ENCODE measurements around the gene ATP6AP1.

The ATP6AP1 gene

GRCh38 chrX:154428176-154429171 is at the start of gene ATP6AP1 (continued):
- TF ChIP-seq, protein P1, sequence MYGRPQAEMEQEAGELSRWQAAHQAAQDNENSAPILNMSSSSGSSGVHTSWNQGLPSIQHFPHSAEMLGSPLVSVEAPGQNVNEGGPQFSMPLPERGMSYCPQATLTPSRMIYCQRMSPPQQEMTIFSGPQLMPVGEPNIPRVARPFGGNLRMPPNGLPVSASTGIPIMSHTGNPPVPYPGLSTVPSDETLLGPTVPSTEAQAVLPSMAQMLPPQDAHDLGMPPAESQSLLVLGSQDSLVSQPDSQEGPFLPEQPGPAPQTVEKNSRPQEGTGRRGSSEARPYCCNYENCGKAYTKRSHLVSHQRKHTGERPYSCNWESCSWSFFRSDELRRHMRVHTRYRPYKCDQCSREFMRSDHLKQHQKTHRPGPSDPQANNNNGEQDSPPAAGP (tag by site-specific recombination; IDR thresholded peaks at IDR 0.05), result peak; percentile 22; the same call in 1 of the 2 replicates
- TF ChIP-seq, protein P2, sequence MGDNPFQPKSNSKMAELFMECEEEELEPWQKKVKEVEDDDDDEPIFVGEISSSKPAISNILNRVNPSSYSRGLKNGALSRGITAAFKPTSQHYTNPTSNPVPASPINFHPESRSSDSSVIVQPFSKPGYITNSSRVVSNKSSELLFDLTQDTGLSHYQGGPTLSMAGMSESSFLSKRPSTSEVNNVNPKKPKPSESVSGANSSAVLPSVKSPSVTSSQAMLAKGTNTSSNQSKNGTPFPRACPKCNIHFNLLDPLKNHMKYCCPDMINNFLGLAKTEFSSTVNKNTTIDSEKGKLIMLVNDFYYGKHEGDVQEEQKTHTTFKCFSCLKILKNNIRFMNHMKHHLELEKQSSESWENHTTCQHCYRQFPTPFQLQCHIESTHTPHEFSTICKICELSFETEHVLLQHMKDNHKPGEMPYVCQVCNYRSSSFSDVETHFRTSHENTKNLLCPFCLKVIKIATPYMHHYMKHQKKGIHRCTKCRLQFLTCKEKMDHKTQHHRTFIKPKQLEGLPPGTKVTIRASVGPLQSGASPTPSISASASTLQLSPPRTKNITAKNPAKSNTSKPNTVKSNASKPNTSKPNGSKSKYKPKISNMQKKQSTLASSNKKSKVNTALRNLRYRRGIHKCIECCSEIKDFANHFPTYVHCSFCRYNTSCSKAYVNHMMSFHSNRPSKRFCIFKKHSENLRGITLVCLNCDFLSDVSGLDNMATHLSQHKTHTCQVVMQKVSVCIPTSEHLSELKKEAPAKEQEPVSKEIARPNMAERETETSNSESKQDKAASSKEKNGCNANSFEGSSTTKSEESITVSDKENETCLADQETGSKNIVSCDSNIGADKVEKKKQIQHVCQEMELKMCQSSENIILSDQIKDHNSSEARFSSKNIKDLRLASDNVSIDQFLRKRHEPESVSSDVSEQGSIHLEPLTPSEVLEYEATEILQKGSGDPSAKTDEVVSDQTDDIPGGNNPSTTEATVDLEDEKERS (tag by site-specific recombination; IDR thresholded peaks at IDR 0.05), result peak; percentile 32; the same call in 1 of the 2 replicates
- peak; percentile 30; the same call in 1 of the 2 replicates for TF ChIP-seq ZNF76 (tag by site-specific recombination; IDR thresholded peaks at IDR 0.05; ENCODE audit: borderline replicate concordance, low read depth)
- TF ChIP-seq ZNF157 (tag by site-specific recombination; IDR thresholded peaks at IDR 0.05), result no peak
- TF ChIP-seq ZNF664 (tag by site-specific recombination; IDR thresholded peaks at IDR 0.05), result no peak
- TF ChIP-seq ZNF639 (tag by site-specific recombination; IDR thresholded peaks at IDR 0.05), result no peak
- no peak for TF ChIP-seq KLF7 (tag by site-specific recombination; IDR thresholded peaks at IDR 0.05; ENCODE audit: borderline replicate concordance)
- peak; percentile 73; the same call in 1 of the 2 replicates for TF ChIP-seq ZBTB17 (tag by site-specific recombination; IDR thresholded peaks at IDR 0.05)
- TF ChIP-seq, protein P3, sequence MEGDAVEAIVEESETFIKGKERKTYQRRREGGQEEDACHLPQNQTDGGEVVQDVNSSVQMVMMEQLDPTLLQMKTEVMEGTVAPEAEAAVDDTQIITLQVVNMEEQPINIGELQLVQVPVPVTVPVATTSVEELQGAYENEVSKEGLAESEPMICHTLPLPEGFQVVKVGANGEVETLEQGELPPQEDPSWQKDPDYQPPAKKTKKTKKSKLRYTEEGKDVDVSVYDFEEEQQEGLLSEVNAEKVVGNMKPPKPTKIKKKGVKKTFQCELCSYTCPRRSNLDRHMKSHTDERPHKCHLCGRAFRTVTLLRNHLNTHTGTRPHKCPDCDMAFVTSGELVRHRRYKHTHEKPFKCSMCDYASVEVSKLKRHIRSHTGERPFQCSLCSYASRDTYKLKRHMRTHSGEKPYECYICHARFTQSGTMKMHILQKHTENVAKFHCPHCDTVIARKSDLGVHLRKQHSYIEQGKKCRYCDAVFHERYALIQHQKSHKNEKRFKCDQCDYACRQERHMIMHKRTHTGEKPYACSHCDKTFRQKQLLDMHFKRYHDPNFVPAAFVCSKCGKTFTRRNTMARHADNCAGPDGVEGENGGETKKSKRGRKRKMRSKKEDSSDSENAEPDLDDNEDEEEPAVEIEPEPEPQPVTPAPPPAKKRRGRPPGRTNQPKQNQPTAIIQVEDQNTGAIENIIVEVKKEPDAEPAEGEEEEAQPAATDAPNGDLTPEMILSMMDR (tag by site-specific recombination; IDR thresholded peaks at IDR 0.05), result peak; percentile 66; the same call in 1 of the 2 replicates
- 0 out of 2 replicates have a peak, but pooled peaks have one; percentile 35 for TF ChIP-seq ZSCAN30 (tag by site-specific recombination; IDR thresholded peaks at IDR 0.05)
- no peak for TF ChIP-seq ZNF423 (tag by site-specific recombination; IDR thresholded peaks at IDR 0.05)
- TF ChIP-seq, protein P4, sequence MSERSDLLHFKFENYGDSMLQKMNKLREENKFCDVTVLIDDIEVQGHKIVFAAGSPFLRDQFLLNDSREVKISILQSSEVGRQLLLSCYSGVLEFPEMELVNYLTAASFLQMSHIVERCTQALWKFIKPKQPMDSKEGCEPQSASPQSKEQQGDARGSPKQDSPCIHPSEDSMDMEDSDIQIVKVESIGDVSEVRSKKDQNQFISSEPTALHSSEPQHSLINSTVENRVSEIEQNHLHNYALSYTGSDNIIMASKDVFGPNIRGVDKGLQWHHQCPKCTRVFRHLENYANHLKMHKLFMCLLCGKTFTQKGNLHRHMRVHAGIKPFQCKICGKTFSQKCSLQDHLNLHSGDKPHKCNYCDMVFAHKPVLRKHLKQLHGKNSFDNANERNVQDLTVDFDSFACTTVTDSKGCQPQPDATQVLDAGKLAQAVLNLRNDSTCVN (tag by site-specific recombination; optimal IDR thresholded peaks at IDR 0.05), result peak; percentile 54
- no peak for TF ChIP-seq ZNF146 (tag by site-specific recombination; IDR thresholded peaks at IDR 0.05)
- TF ChIP-seq, protein P5, sequence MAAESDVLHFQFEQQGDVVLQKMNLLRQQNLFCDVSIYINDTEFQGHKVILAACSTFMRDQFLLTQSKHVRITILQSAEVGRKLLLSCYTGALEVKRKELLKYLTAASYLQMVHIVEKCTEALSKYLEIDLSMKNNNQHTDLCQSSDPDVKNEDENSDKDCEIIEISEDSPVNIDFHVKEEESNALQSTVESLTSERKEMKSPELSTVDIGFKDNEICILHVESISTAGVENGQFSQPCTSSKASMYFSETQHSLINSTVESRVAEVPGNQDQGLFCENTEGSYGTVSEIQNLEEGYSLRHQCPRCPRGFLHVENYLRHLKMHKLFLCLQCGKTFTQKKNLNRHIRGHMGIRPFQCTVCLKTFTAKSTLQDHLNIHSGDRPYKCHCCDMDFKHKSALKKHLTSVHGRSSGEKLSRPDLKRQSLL (tag by site-specific recombination; IDR thresholded peaks at IDR 0.05), result peak; percentile 86; the same call in 1 of the 2 replicates
- no peak for TF ChIP-seq ZFP3 (tag by site-specific recombination; IDR thresholded peaks at IDR 0.05; ENCODE audit: low read depth)
- TF ChIP-seq, protein P6, sequence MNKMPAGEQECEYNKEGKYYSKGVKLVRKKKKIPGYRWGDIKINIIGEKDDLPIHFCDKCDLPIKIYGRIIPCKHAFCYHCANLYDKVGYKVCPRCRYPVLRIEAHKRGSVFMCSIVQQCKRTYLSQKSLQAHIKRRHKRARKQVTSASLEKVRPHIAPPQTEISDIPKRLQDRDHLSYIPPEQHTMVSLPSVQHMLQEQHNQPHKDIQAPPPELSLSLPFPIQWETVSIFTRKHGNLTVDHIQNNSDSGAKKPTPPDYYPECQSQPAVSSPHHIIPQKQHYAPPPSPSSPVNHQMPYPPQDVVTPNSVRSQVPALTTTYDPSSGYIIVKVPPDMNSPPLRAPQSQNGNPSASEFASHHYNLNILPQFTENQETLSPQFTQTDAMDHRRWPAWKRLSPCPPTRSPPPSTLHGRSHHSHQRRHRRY (tag by site-specific recombination; IDR thresholded peaks at IDR 0.05), result no peak
- TF ChIP-seq ZNF132 (tag by site-specific recombination; IDR thresholded peaks at IDR 0.05; ENCODE audit: borderline replicate concordance), result no peak
- peak; percentile 87 for TF ChIP-seq KLF10 (tag by site-specific recombination; IDR thresholded peaks at IDR 0.05)
